MCF 10A (cell line): ENCODE measurements around the gene PDZD7. TPM values are rescaled to one million over a fixed set of nuclear protein-coding genes. Genes with fewer than 3 reads are reported as not detected.

ENCODE experiments used
- BruUV-seq: library from RNA; stranded (reverse); fragments of 400-500 nt; replicated peaks from 2 replicates; lab custom pipeline; 2021; lab: Mats Ljungman, UMichigan
- CTCF ChIA-PET: fragments of 300-600 bp; sonication (Branson Sonifier 250); formaldehyde crosslinking; extraction: SDS; loops from one replicate; lab custom pipeline; 2021; ENCODE audit warnings: antibody characterized with exemption, inconsistent platforms; lab: Yijun Ruan, JAX
- POLR2A ChIA-PET: fragments of 300-600, 350-650 bp; sonication (Branson Sonifier 250); formaldehyde crosslinking; extraction: SDS; loops from one replicate; lab custom pipeline; 2020; ENCODE audit warnings: antibody characterized with exemption, inconsistent platforms; lab: Yijun Ruan, JAX
- DNase-seq: peaks from one replicate; pipeline ENCODE4 v3.0.0-alpha.2; 2018; ENCODE audit not compliant: unreplicated experiment
- H3K27ac Mint-ChIP-seq: one replicate; pipeline ENCODE4 v1.8.0; 2022; ENCODE audit warnings: mild to moderate bottlenecking, low read depth, mixed read lengths; ENCODE audit not compliant: unreplicated experiment
- H3K27me3 Mint-ChIP-seq: one replicate; pipeline ENCODE4 v1.8.0; 2022; ENCODE audit warnings: mixed read lengths; ENCODE audit not compliant: insufficient read depth, unreplicated experiment
- H3K36me3 Mint-ChIP-seq: one replicate; pipeline ENCODE4 v1.8.0; 2022; ENCODE audit warnings: mild to moderate bottlenecking, moderate library complexity, mixed read lengths; ENCODE audit not compliant: insufficient read depth, unreplicated experiment
- H3K4me1 Mint-ChIP-seq: one replicate; pipeline ENCODE4 v1.8.0; 2022; ENCODE audit warnings: mixed read lengths; ENCODE audit not compliant: insufficient read depth, unreplicated experiment
- H3K4me3 Mint-ChIP-seq: one replicate; pipeline ENCODE4 v1.8.0; 2022; ENCODE audit warnings: mild to moderate bottlenecking, moderate library complexity, mixed read lengths; ENCODE audit not compliant: unreplicated experiment
- H3K9me3 Mint-ChIP-seq: one replicate; pipeline ENCODE4 v1.8.0; 2022; ENCODE audit warnings: mixed read lengths; ENCODE audit not compliant: unreplicated experiment
- intact Hi-C: fragments of 100-400 bp; cut with micrococcal nuclease; formaldehyde crosslinking; loops from 2 replicates; pipeline ENCODE4 v1.14.1; 2022
- total RNA-seq: library from RNA; stranded (reverse); gene quantifications from 2 replicates; pipeline ENCODE4 v1.2.3, GENCODE V29; 2022
- TF ChIP-seq, protein P1 (sequence below): fragments of 200-600 bp; IDR thresholded peaks from one replicate; pipeline ENCODE4 v1.8.0; 2022; ENCODE audit warnings: antibody characterized with exemption, mild to moderate bottlenecking; ENCODE audit not compliant: unreplicated experiment

The PDZD7 gene
- total RNA-seq, 1 experiment from 2014 or later: 0.58 TPM

DNA sequence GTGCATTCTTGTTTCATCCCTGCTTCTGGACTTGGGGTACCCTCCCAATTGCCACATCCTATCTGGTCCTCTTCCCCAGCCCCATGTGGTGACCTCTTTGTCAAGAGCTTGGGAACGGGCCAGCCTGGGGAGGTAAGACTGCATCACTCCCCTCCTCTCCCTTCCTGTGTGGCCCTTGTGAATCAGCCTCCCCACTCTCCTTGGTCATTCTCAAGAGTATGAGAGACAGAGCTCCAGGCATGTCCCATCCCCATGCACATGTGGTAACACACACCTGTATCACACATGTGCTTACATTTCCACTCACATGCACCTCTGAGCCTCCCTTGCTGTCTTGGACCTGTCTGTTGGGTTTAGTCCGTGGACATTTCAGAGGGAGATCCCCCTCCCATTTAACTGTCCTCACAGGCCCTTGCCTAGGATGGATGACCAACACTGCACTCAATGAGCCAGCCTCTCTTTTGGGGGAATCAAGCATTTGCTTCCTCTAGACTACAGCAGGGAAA is 46.2 kb downstream of the PDZD7 start:
- no peaks in the 10 kb centered on the region for H3K9me3 Mint-ChIP-seq
- peaks cover 5% of the 10 kb centered on the region for H3K4me1 Mint-ChIP-seq
- intact Hi-C loops: no loop called here
- H3K36me3 Mint-ChIP-seq: peaks cover 28% of the 10 kb centered on the region
- DNase-seq: no peak
- TF ChIP-seq, protein P1, sequence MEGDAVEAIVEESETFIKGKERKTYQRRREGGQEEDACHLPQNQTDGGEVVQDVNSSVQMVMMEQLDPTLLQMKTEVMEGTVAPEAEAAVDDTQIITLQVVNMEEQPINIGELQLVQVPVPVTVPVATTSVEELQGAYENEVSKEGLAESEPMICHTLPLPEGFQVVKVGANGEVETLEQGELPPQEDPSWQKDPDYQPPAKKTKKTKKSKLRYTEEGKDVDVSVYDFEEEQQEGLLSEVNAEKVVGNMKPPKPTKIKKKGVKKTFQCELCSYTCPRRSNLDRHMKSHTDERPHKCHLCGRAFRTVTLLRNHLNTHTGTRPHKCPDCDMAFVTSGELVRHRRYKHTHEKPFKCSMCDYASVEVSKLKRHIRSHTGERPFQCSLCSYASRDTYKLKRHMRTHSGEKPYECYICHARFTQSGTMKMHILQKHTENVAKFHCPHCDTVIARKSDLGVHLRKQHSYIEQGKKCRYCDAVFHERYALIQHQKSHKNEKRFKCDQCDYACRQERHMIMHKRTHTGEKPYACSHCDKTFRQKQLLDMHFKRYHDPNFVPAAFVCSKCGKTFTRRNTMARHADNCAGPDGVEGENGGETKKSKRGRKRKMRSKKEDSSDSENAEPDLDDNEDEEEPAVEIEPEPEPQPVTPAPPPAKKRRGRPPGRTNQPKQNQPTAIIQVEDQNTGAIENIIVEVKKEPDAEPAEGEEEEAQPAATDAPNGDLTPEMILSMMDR: no peak
- no TSS peak for BruUV-seq
- H3K4me3 Mint-ChIP-seq: no peak overlapping the region
- ChIA-PET POLR2A (no interaction called here), CTCF (interaction anchor here (0.6 to 1.4 kb wide), 2 partner anchors 13 to 17 kb away, joined by 3 read pairs; no protein-coding TSS in a partner anchor)
- H3K27me3 Mint-ChIP-seq: no peaks in the 10 kb centered on the region
- H3K27ac Mint-ChIP-seq: no peak overlapping the region

DNA sequence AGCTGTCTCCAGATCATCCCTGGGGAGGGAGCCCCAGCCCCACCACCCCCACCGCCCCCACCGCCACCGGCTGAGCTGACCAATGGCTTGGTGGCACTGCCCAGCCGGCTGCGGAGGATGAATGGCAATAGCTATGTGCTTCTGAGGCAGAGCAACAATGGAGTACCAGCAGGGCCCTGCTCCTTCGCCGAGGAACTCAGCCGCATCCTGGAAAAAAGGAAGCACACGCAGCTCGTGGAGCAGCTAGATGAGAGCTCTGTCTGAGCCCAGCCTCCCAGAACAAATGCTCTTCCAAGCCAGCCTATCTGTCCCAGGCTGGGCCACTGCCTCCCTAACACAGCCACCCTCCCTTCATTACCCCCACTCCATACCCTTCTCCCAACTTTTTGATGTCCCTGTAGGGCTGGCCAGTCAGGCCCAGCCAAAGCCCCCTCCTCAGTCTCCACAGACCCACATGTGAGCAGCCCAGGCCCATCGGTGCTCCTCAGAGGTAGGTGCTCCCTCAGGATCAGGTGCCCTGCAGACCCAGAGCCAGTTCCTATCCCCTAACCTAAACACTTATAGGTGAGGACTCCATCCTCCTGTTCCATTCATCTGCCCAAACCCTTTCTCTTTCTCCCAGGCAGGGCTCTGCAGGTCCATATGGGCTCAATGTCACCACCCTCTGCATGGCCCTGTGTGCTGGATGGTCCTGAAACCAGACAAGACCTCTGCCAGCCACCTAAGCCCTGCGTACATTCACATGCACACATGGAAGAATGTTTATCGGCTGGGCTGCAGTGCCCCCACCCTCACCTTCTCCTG is 46.9 kb downstream of the PDZD7 start:
- TF ChIP-seq, protein P1: no peak
- peaks cover 5% of the 10 kb centered on the region for H3K4me1 Mint-ChIP-seq
- CTCF ChIA-PET: no interaction called here
- no peak for DNase-seq
- H3K27me3 Mint-ChIP-seq: no peaks in the 10 kb centered on the region
- POLR2A ChIA-PET: no interaction called here
- intact Hi-C loops: no loop called here
- H3K9me3 Mint-ChIP-seq: no peaks in the 10 kb centered on the region
- BruUV-seq: no TSS peak
- no peak overlapping the region for H3K4me3 Mint-ChIP-seq
- H3K36me3 Mint-ChIP-seq: peaks cover 22% of the 10 kb centered on the region
- no peak overlapping the region for H3K27ac Mint-ChIP-seq

DNA sequence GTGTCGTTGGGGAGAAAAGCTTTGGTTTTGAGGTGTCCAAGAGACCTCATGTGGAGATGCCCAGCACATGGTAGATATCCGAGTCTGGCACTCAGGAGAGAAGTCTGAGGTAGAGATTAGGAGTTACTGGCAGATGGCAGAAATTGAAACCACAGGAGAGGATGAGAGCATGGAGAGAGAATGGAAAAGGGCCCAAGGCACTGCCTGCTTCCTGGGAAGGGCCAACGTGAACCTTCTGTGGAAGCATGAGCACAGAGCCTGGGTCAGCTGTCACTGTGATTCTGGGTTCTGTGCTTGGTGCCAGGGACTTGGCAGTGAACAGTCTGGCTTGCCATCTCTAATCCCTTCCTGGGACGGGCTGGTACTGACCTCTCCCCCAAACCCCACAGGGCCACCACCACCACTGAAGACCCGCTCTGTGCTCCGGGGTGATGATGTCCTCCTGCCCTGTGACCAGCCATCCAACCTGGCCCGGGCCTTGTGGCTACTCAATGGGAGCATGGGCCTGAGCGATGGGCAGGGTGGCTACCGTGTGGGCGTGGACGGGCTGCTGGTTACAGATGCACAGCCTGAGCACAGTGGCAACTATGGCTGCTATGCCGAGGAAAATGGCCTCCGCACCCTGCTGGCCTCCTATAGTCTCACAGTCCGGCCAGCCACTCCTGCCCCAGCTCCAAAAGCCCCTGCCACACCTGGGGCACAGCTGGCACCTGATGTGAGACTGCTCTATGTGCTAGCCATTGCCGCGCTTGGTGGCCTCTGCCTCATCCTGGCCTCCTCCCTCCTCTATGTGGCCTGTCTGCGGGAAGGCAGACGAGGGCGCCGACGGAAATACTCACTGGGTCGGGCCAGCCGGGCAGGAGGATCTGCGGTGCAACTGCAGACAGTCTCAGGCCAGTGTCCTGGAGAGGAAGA is 47.8 kb downstream of the PDZD7 start:
- Mint-ChIP-seq H3K4me3 (no peak overlapping the region), H3K9me3 (no peaks in the 10 kb centered on the region), H3K4me1 (peaks cover 5% of the 10 kb centered on the region), H3K27me3 (no peaks in the 10 kb centered on the region), H3K36me3 (peaks cover 22% of the 10 kb centered on the region), H3K27ac (peak overlapping the region; percentile 36)
- DNase-seq: no peak
- intact Hi-C loops: no loop called here
- no TSS peak for BruUV-seq
- TF ChIP-seq, protein P1: no peak
- POLR2A ChIA-PET: no interaction called here
- CTCF ChIA-PET: interaction anchor here (0.6 kb wide), 1 partner anchor 32 kb away, joined by 3 read pairs; no protein-coding TSS in a partner anchor
